HG03175 (cell line): ENCODE measurements around the gene ACOT4.
"Not testable (repeated sequence)": the region's sequence is repeated elsewhere in the genome, so short reads cannot be mapped to it uniquely, and the experiment has no call there.

Experiments used
- ATAC-seq: cut with Tn5 transposase; IDR thresholded peaks from one replicate; pipeline ENCODE4 v1.9.1; 2021; ENCODE audit warnings: mild to moderate bottlenecking, moderate library complexity; ENCODE audit not compliant: unreplicated experiment

The ACOT4 gene

DNA sequence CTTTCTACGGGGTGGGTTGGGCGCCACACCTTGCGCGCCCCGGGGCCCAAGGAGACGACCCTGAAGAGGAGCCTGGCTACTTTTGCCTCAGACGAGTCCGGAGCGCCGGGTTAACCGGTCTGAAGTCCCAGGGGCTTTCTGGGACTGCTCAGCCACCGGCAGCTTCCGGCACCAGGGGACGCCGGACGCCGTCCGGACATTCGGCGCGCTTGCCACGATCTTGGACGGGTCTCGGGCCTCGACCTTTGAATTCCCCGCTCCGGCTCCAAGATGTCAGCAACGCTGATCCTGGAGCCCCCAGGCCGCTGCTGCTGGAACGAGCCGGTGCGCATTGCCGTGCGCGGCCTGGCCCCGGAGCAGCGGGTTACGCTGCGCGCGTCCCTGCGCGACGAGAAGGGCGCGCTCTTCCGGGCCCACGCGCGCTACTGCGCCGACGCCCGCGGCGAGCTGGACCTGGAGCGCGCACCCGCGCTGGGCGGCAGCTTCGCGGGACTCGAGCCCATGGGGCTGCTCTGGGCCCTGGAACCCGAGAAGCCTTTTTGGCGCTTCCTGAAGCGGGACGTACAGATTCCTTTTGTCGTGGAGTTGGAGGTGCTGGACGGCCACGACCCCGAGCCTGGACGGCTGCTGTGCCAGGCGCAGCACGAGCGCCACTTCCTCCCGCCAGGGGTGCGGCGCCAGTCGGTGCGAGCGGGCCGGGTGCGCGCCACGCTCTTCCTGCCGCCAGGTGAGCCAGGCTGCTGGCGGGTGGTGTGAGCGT lies at the start of gene ACOT4:
TSS of gene ACOT4 (plus strand) at position 184 of the 760 bp plus-strand sequence. CDS start at position 271, 87 bp downstream.
- ATAC-seq: no peak

GRCh38 chr14:73542961-73543360 lies 48.7 kb upstream of the ACOT4 start:
- ATAC-seq: not testable (repeated sequence)

GRCh38 chr14:73545353-73545752 lies 46.3 kb upstream of the ACOT4 start:
- not testable (repeated sequence) for ATAC-seq

GRCh38 chr14:73549097-73549496 lies 42.6 kb upstream of the ACOT4 start:
- not testable (repeated sequence) for ATAC-seq

- not testable (repeated sequence) for ATAC-seq
Observed at GRCh38 chr14:73549889-73550524, 41.7 kb upstream of the ACOT4 start.

DNA sequence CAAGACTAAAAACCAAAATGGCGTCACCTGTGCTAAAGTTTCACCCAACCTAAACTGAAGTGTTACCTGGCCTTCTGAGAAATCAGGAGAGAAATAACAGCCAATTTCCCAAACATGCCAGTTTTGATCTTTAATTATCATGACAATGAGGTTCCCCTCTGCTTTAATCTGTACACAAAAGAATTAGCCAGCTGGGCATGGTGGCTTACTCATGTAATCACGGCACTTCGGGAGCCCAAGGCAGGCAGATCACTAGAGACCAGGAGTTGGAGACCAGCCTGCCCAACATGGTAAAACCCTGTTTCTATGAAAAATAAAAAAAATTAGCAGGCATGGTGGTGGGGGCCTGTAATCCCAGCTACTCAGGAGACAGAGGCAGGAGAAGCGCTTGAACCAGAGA lies 37.8 kb upstream of the ACOT4 start:
- no peak for ATAC-seq

DNA sequence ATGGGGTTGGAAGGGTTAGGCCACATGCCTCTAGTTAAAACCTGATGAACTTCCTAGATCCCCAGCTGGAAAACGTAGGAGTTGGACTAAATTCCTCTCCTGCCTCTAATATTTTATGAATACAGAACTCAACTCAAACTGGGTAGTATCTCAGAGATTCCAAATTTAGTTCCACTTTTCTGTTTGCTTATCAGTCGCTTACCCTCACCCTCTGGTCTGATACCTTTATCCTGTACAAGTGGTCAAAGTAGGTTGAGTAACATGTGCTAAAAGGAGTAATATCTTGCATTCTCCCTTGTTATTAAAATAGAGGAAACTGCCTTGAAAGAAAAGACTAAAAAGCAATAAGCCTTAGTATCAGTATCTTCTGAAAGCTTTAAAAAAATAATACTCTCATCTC lies 34.5 kb upstream of the ACOT4 start:
- ATAC-seq: not testable (repeated sequence)

- ATAC-seq: not testable (repeated sequence)
Observed at GRCh38 chr14:73558238-73558637, 33.4 kb upstream of the ACOT4 start.

DNA sequence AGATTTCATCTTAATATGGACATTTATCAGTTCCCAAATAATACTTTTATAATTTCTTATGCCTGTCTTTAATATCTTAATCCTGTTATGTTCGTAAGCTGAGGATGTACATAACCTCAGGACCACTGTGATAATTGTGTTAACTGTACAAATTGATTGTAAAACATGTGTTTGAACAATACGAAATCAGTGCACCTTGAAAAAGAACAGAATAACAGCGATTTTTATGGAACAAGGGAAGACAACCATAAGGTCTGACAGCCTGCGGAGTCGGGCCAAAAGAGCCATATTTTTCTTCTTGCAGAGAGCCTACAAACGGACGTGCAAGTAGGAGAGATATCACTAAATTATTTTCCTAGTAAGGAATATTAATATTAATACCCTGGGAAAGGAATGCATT lies 29.4 kb upstream of the ACOT4 start:
- not testable (repeated sequence) for ATAC-seq

- not testable (repeated sequence) for ATAC-seq
Observed at GRCh38 chr14:73562696-73563095, 29.0 kb upstream of the ACOT4 start.

DNA sequence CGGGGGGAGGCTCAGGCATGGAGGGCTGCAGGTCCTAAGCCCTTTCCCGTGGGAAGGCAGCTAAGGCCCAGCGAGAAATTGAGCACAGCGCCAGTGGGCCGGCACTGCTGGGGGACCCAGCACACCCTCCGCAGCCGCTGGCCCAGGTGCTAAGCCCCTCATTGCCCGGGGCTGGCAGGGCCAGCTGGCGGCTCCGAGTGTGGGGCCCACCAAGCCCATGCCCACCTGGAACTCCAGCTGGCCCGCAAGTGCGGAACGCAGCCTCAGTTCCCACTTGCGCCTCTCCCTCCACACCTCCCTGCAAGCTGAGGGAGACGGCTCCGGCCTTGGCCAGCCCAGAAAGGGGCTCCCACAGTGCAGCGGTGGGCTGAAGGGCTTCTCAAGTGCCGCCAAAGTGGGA lies 25.2 kb upstream of the ACOT4 start:
- not testable (repeated sequence) for ATAC-seq

GRCh38 chr14:73566935-73567334 lies 24.7 kb upstream of the ACOT4 start:
- ATAC-seq: not testable (repeated sequence)

- no peak for ATAC-seq
Observed at GRCh38 chr14:73567358-73567757, 24.3 kb upstream of the ACOT4 start.

- no peak for ATAC-seq
Observed at GRCh38 chr14:73567951-73568885, 23.5 kb upstream of the ACOT4 start.

DNA sequence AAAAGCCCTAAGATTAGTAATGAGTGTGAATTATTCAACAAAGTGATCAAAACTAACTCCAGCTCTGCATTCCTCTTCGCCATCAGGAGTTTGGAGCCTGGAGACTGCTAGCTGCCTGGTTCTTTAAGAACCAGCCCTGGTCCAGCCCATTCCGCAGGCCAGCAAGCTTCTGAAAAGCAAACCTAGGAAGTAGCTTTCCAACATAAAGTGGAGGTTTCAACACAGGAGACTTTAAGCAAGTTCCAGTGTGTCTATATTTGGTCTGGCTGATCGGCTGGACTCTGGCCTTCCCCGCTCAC lies 22.8 kb upstream of the ACOT4 start:
- not testable (repeated sequence) for ATAC-seq

DNA sequence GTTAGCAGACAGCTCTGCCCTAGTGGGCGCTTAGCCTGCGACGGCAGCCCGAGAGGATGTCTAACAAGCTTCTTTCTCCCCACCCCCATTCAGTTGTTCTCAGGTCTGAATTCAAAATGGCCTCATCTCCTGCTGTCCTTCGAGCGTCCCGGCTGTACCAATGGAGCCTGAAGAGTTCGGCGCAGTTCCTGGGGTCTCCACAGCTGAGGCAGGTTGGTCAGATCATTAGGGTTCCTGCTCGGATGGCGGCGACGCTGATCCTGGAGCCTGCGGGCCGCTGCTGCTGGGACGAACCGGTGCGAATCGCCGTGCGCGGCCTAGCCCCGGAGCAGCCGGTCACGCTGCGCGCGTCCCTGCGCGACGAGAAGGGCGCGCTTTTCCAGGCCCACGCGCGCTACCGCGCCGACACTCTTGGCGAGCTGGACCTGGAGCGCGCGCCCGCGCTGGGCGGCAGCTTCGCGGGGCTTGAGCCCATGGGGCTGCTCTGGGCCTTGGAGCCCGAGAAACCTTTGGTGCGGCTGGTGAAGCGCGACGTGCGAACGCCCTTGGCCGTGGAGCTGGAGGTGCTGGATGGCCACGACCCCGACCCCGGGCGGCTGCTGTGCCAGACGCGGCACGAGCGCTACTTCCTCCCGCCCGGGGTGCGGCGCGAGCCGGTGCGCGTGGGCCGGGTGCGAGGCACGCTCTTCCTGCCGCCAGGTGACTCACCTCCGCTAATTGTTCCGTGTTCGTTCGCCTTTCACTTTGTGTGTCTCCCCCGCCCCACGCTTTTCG lies 22.3 kb upstream of the ACOT4 start, which contains the start of gene ACOT2:
TSS of gene ACOT2 (plus strand) at position 29 of the 774 bp plus-strand sequence. CDS start at position 57, 28 bp downstream.
- peak; percentile 57 for ATAC-seq

GRCh38 chr14:73570913-73571312 lies 20.8 kb upstream of the ACOT4 start:
- ATAC-seq: not testable (repeated sequence)

- not testable (repeated sequence) for ATAC-seq
Observed at GRCh38 chr14:73573034-73573433, 18.6 kb upstream of the ACOT4 start.

- ATAC-seq: not testable (repeated sequence)
Observed at GRCh38 chr14:73573740-73574139, 17.9 kb upstream of the ACOT4 start.

GRCh38 chr14:73574251-73574650 lies 17.4 kb upstream of the ACOT4 start:
- not testable (repeated sequence) for ATAC-seq
